ENCODE data around the gene AJUBA.
"Not testable (repeated sequence)": the region's sequence is repeated elsewhere in the genome, so short reads cannot be mapped to it uniquely, and the experiment has no call there.

Gene AJUBA

DNA sequence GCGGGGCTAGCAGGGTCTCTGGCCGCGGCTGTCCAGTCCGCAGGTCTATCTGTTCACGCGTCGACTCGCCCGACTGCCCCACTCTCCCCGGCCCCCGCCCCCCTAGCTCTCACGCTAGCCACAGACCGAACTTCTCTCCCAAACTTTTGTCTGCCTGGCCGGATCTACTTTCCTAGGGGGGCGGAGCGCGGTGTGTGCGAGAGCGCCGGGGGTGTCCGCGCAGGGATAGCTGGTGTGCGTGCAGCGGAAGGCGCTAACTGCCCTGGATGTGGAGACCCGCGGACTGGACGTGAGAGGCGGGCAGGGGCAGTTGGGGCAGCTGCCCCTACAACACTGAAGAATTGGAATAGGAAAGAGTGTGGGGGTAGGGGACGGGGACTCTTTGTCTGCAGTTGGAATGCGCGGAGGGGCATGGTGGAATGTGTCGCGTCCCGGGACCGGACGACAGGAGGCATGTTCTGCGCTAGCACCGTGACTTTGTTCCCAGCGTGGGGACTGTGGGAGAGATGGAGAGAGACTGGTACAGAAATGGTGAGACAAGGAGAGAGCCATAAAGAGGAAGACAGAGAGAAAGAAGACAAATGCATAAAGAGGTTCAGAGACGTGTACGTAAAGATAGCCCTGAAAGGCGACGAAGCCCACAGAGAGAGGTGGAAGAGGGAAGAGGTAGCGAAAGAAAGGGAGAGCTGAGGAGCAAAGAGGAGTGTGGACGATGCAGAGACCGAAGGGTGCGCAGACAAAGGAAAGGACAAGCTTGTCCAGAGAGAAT, at the start of gene AJUBA:
Gene AJUBA, minus strand, starts transcription at position 75 of the 769 bp plus-strand sequence. CDS start 285 bp downstream, outside the sequence.
- peak; percentile 64 for DNase-seq (ENCODE audit: low spot score)

DNA sequence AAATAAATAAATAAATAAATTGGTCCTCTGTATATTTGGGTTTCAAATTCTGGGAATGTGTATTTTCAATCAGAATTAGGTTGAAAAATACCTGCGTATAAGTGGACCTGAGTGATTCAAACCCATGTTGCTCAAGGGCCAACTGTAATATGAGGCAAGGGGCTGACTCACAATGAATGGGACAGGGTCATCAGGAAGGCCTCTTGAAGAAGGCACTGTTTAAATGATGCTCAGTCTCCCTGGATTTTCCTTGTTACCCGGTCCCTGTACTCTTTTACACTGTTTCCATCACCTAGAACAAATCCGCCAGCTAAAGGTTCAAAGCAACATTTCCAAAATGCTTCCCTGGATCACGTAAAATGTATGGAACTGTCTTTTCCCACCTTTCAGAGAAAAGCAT, 48.6 kb upstream of the AJUBA start:
- DNase-seq (ENCODE audit: low spot score), result no peak

DNA sequence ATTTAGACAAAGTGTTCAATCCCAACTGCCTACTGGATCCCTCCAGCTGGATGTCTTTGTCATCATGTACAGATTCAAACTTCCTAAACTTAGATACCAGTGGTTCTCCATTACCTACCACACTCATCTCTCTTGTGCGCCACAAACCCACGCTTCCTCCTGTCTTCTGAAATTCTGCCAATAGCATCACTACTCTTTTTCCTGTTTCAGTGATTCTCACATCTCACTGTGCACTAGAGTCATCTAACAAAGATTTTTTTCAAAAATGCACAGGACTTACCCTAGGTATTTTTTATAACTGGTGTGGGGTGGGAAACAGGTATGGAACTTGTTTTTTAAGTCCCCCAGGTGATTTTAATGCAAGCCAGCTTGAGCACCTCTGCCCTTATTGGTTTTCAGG, 46.4 kb upstream of the AJUBA start:
- DNase-seq (ENCODE audit: low spot score), result peak; percentile 47

DNA sequence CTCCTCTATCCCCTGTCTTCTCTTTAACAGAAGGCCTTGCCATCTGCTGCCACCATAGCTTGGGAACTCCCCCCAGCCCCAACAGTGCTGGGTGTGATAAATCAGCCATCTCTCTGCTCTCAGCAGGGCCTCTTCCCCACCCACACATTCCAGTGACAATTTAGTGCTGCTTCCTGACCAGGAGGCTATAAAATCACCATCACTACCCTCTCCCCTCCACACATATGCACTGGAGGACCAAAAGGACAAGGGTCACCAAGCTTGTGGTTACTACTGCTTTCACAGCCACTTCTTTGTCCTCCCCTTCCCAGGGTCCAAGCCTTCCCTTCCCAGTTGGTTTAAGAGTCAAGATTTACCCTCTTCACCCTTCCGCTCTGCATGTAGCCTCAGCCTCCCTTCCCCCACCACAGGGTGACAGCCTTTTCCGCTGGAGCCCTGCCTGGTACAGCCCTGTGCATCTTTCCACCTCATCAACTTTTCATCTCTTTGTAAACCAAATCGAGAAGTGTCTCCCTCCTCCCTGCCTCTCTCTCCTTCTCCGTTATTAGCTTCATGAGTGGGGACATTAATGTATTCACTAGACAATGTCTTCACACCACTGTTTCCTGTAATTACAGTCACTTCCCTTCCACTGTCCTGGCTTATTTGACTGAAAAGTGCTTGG, 42.9 kb upstream of the AJUBA start:
- DNase-seq (ENCODE audit: low spot score), result no peak

DNA sequence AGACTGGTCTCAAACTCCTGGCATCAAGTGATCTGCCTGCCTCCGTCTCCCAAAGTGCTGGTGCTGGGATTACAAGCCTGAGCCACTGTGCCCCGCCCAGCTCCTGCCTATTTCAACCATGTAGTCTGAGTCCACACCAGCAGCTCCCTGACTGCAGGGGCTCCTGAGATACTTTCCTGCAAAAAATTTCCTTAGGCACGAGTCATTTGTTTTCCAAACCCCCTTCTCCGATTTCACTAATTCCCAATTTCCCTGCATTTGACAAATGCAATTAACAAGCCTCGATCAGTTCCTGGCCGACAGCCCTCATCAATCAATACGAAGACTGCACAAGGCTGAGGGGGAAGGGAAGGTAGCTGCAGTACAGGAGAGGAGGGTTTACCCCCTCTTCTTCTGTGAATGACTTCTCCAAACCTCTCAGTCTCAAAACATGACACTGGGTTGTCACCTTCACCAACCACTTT, 42.3 kb upstream of the AJUBA start:
- no peak for DNase-seq (ENCODE audit: low spot score)

DNA sequence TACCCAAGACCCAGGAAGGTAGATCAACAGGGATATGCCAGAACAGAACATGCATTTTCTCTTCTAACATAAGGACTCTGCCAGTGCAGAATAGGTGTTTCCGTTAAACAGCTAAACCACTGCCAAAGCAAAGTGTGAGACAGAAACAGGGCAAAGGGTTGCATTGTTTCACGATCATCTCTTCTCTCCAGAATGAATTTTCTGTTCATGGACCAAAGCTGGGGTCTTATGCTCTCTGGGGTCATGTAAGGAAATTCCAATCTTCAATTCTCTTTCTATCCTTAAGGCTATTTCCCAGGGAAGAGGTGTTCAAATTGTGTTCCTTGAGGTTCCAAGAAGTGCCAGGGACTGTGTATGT, 41.4 kb upstream of the AJUBA start:
- DNase-seq (ENCODE audit: low spot score), result no peak

DNA sequence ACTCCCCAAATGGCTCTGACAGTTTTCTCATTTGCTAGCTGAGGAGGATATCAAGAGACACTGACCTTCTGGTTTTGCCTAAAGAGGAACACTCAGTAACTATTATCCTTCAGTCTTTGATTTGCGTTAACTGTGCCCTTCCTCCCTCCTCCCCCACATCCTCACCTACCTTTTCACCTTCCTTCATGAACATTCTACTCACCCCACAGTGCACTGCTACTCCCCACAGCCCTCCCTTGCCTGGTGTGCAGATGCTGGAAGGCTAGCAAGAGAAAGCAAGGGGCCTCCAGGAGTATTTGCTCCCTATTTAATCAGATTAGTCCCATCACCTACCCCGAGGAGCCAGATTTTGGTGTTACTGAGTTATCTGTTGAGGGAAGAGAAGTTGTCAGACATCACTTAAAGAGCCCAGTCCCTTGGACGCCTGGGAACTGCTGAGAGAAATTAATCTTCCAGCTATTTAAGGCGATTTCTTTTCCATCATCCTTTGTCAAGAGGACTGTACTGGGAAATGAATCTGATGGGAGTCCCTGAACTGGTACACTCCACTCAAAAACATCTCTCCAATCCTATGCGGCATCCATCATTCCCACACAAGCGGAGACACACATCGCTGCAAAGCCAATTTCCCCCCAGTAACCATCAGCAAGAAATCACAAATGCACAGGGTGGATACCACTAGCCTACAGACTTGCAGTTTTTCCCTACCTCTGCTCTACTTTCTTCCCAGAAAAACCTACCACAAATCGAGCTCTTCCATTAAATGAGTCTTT, 40.9 kb upstream of the AJUBA start:
- DNase-seq (ENCODE audit: low spot score), result no peak

DNA sequence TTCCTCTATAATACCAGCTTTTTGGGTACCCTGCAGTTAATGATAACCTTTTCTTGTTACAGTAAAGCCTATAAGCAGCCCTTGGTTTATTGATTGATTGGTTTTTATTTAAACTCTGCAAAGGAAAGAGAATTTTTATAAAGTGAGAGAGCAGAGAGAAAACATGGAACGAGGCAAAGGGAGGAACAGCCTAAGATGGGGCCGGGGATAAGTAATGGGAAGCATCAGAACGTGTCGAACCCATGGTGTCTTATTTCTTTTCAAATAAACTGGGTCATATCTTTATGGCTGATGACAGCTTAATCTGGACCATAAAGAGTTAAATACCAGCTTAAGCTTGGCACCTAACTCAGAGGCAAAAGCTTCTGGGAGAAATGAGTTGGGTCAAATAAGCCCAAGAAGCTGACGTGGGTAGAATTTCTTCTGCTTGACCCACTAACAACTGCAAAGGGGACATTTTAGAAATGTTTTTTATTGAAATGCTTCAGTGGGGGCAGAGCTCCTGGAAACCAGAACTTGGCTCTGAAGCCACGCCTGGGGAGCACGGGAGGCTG, 39.6 kb upstream of the AJUBA start:
- no peak for DNase-seq (ENCODE audit: low spot score)

DNA sequence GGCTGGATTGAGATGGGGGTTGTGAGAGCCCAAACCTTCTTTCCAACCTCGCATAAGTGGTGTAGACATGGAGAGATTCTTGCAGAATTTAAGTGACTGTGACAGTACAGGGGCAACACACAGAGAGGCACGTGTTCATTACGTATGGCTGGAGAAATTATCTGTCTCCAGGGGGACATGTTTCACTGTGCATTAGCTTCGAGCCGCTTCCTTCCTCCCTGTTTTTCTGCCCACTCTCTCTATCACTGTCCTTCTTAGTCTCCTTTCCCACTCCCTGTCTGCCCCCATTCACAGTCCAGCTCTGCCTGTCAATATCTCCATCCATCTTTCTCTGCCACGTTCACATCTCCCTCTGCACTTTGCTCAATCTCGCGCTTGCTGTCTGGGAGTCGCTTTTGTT, 39.1 kb upstream of the AJUBA start:
- no peak for DNase-seq (ENCODE audit: low spot score)

DNA sequence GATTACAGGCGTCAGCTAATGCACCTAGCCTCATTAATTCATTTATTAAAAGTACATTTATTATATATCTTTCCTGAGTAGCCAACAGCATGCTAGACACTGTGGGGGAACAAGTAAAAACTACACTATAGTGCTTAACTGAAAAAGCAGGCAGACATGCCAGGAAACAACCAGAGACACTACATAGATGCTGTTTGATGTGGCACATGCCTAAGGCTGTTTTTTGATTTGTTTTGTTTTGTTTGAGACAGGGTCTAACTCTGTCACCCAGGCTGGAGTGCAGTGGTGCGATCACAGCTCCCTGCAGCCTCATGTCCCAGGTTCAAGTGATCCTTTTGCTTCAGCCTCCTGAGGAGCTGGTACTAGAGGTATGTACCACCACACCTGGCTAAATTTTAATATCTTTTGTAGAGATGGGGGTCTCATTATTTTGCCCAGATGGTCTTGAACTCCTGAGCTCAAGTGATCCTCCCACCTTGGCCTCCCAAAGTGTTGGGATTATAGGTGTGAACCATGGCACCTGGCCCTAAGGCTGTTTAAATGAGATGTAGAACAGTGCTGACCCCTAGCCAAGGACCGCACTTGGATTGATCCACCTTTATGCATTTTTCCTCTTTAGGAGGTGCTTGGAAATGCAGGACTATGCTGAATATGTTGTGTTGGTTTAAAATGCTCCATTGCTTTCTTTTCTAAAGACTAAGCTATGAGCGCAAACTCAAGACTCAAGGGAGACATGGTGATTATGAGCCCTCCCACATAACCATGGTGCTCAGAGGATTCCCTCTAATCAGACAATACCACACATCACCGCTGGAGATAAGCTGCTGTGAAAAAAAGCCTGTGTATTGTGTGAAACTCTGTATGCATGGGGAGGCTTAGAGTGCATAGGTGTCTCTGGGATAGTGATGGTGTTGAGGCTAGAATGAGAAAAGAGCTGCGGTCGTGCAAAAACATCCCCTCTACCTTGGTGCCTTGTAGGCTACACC, 38.1 kb upstream of the AJUBA start:
- DNase-seq (ENCODE audit: low spot score), result no peak

DNA sequence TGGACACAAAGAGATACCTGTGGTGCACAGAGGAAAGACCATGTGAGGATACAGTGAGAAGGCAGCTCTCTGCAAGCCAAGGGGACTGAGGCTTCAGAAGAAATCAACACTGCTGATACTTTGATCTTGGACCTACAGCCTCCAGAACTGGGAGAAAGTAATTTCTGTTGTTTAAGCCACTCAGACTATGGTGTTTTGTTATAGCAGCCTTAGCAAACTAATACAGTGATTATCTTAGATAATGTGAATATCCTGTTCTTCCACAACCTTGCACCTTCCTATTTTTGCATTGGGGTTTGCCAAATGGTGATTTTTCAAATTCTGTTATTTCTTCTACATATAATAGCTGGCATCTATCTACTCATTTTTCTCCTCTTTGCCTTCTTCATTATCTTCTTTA, 35.8 kb upstream of the AJUBA start:
- no peak for DNase-seq (ENCODE audit: low spot score)

DNA sequence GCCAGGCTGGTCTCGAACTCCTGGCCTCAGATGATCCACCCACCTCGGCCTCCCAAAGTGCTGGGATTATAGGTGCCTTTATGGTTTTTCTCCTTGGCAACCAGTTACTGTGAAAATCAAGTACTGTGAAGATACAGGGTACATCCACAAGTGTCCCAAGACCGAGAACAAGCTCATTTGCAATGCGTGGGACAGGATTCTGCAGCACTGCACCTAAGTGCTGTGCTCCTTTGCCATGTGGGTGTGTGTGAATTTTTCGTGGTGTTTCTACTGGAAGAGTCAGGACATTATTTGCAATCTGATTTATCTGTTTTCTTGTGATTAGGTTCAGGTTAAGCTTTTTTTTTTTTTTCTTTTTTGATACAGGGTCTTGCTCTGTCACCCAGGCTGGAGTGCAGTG, 34.7 kb upstream of the AJUBA start:
- no peak for DNase-seq (ENCODE audit: low spot score)

DNA sequence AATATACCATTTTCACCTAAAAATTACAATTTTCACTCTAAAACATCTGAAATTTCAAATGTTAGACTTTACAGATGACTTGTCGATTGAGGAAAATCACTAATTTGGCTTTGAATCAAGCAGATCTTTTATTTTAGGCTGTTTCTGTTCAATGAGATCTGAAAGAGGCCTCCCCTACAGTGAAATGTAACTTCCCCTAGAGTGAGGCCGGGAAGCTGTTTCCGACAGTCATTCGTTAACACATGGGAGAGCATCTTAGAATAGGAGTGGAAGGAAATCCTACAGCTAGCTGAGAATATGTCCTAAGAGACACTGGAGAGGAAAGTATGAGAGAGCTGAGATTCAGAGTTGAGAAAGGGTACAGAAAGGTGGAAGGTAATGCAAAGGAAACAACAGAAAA, 33.3 kb upstream of the AJUBA start:
- DNase-seq (ENCODE audit: low spot score), result no peak

DNA sequence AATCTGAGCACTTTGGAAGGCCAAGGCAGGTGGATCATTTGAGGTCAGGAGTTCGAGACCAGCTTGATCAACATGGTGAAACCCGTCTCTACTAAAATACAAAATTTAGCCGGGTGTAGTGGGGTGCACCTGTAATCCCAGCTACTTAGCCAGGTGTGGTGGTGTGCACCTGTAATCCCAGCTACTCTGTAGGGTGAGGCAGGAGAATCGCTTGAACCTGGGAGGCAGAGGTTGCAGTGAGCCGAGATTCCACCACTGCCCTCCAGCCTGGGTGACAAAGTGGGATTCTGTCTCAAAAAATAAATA, 31.4 kb upstream of the AJUBA start:
- DNase-seq (ENCODE audit: low spot score), result not testable (repeated sequence)

DNA sequence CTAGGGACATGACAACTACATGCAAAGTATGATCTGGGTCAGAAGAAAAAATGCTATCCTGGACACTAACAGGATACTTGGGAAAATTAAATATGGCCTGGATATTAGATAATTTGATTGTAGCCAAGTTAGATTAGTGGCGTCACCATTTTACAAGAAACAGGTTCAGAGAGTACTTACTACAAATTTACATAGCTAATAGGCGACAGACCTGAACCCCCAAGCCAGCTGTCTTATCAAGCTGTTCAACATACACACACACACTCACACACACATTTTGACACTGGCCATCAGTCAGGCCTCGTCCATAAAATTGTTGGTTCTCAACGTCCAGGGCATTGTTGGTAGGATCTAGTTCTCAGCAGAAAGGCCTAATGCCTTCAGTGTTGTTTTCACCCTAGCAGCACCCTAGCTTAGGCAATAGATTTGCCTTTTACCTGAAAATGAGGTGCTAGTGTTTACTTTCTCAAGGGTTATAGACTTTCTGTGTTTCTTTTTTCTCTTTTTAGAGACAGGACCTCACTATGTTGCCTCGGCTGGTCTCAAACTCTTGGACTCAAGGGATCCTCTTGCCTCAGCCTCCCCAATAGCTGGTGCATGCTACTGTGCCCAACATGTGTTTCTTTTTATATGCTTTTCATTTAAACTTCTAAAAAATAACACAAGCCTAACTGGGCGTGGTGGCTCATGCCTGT, 30.9 kb upstream of the AJUBA start:
- no peak for DNase-seq (ENCODE audit: low spot score)

DNA sequence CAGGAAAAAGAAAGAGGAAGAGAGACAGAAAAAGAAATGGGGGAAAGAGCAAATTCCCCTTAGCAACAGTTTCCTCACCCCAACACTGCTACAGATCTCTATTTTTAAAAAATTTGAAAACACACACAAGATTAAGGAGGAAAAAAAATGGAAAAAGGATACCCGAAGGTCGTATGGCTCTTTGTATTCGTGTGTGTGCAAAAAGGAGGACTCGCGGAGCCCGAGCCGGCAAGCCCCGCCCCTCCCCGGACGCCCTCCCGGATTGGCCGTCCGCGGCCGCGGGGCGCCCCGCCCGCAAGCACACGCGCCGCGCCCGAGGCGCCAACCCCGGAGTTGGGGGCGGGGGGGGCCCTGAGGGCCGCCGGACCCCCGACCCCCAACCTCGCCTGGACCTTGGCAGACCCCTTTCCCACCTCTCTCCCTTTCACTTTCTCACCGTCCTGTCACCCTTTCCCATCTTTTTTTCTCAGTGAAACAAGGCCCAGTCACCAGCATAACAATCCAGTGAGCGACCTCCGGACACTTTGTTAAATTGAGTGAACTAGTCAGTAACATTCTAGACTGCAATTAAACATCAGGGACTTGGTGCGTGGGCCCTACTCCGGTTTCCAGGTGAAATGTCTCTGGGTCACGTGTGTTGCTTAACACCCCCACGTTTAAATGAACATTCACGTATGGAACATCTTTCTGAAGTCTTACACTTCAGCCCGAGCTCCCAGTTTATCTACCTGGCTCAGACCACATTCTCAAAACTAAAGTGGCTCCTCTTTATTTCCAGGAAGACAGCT, 27.8 kb upstream of the AJUBA start, which contains the start of gene C14orf93:
Gene C14orf93, minus strand, starts transcription at position 205 of the 788 bp plus-strand sequence. CDS start 11,120 bp downstream, outside the sequence.
- DNase-seq (ENCODE audit: low spot score), result peak; percentile 83

DNA sequence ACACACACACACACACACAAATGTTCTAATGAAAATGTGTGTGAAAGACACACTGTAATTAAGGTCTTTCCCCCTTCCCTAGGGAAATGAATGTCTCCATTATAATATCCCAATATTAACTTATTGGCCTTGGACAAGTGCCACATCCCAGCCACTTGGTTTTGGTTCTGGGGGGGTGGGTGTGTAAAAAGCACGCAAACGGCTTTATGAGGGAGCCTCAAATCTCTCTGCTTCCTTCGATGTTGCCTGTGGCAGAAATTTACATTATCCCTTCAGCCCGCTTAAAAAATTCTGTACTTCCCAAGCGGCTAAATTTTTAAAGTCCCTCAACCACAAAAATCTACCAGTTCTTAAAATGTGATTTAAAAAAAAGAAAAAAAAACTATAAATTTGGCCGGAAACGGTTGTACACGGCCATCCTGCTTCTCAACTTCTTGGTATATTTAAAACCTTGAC, 27.2 kb upstream of the AJUBA start:
- DNase-seq (ENCODE audit: low spot score), result no peak

DNA sequence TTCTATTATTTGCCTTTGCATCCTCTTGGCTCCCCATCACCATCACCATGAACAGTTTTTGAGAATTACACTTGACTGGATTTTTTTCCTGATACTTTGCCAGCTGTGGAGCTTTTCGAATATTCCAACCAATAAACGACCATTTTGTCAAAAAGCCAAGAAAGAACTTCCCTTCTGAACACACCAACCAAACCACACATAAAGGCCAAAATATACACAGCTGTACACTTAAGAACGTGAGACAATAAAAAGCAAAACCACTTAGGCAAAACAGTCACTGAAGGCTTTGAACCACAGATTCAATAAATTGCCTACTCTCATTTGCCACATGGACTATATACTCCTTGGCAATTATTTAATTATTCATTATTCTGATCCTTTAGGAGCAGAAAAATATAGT, 26.5 kb upstream of the AJUBA start:
- DNase-seq (ENCODE audit: low spot score), result no peak

DNA sequence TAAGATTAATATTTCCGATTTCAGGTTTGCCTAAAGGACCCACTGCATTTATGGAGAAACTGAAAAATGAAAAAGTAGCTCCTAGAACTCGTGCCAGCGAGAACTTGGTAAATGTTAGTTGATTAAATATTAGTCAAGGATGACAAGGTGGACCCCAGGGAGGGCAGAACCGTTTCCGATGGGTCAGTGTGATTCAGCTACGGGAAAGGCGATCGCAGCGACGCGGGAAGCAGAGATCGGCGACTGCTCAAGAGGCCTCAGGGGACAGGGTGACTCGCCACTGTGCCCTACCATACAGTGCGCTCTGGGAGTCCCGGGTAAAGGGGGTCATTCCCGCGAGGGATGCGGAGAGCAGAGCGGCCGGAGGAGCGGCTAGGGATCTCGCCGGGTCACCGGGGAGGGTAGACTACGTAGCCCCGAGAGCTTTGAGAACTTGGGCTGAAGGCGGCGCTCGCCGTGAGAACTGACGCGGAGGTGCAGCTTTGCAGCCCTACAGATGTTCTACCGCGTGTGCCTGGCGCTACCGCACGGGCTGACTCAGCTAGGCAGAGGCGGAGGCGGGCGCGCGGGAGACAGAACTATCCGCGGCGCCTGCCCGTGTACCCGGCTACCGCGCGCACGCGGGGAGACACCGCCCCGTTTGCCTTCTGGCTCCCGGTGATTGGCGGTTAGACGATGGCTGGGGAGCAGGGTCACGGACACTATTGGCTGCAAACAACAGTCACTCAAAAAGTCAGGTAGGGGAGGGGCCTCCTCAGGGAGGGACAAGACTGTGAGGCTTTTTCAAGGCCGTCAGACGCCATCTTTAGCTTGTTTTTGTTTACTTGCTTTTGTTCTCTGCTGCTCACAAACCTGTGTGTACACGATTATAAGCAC, 24.4 kb upstream of the AJUBA start:
- peak; percentile 99 for DNase-seq (ENCODE audit: low spot score)
